ENCODE results near the gene HOXD9. TPM values are rescaled to one million over a fixed set of nuclear protein-coding genes. Genes with fewer than 3 reads are reported as not detected.

Gene HOXD9
- total RNA-seq, 1 experiment from 2014 or later, result not detected

DNA sequence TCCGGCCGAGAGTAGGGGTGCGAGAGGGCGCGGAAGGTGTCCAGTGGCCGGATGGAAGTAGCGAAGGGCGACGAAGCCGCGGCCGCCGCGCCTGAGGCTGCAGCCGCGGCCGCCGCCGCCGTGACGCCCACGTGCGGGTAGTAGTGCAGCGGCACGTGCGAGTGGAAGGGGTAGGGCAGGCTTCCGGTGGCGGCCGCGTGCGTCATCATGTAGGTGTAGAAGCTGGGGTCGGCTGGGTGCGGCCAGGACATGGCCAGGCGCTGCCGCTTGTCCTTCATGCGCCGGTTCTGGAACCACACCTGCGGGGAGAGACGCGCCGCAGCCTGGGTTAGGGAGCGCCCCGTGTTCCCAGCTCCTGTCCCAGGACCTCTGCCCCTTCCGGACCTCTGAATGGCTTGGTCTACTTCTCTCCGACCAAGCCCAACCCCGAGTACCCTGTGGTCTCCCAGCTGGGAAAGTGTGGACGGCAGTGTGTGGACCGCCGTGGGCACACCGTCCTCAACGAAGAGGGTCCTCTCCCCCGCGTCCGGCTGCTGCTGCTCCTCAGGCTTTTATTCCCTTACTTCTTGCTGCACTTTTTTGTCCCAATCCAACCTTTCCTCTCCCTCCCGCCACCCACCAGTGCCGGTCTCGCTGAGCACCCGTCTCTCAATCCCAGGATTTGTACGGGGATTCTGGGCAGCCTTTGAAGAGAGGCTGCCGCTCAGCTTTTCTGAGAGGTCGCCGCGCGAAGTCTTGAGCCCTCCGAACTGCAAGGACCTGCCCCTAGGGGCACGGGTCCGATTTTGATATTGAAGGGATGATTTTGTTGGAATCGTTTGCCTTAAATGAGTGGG, 41.8 kb upstream of the HOXD9 start:
- H3K4me2 ChIP-seq, result no peak overlapping the region
- no peaks in the 10 kb centered on the region; the same call in 1 of the 2 replicates for H3K9me3 ChIP-seq (ENCODE audit: insufficient read depth, low read depth)
- H3K36me3 ChIP-seq (ENCODE audit: low read depth), result no peaks in the 10 kb centered on the region
- DNase-seq, result no peak
- BruUV-seq (replicated peaks), result no TSS peak
- ChIA-PET POLR2A (ENCODE audit: unreplicated experiment) (no interaction called here), CTCF (no interaction called here)
- no peaks in the 10 kb centered on the region for H3K79me2 ChIP-seq (ENCODE audit: low read depth)
- H2AFZ ChIP-seq, result no peak overlapping the region
- no peaks in the 10 kb centered on the region for H3K4me1 ChIP-seq (replicated peaks; ENCODE audit: insufficient read depth)
- no peak overlapping the region for H3K4me3 ChIP-seq
- no peak overlapping the region for H3K27ac ChIP-seq
- H3K27me3 ChIP-seq (ENCODE audit: insufficient read depth, low read depth), result peaks cover 42% of the 10 kb centered on the region
- H3K9me2 ChIP-seq (ENCODE audit: insufficient read depth), result no peaks in the 10 kb centered on the region
- no peaks in the 10 kb centered on the region for H3F3A ChIP-seq (ENCODE audit: insufficient read depth, low read depth)
- H4K20me1 ChIP-seq (ENCODE audit: insufficient read depth), result no peaks in the 10 kb centered on the region
- no peak for TF ChIP-seq EZH2 (IDR thresholded peaks at IDR 0.05; ENCODE audit: low read depth)
- TF ChIP-seq, protein P1, sequence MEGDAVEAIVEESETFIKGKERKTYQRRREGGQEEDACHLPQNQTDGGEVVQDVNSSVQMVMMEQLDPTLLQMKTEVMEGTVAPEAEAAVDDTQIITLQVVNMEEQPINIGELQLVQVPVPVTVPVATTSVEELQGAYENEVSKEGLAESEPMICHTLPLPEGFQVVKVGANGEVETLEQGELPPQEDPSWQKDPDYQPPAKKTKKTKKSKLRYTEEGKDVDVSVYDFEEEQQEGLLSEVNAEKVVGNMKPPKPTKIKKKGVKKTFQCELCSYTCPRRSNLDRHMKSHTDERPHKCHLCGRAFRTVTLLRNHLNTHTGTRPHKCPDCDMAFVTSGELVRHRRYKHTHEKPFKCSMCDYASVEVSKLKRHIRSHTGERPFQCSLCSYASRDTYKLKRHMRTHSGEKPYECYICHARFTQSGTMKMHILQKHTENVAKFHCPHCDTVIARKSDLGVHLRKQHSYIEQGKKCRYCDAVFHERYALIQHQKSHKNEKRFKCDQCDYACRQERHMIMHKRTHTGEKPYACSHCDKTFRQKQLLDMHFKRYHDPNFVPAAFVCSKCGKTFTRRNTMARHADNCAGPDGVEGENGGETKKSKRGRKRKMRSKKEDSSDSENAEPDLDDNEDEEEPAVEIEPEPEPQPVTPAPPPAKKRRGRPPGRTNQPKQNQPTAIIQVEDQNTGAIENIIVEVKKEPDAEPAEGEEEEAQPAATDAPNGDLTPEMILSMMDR (conservative IDR thresholded peaks at IDR 0.05), result no peak
- intact Hi-C loops (cut with micrococcal nuclease; ENCODE audit: unreplicated experiment), result no loop called here

DNA sequence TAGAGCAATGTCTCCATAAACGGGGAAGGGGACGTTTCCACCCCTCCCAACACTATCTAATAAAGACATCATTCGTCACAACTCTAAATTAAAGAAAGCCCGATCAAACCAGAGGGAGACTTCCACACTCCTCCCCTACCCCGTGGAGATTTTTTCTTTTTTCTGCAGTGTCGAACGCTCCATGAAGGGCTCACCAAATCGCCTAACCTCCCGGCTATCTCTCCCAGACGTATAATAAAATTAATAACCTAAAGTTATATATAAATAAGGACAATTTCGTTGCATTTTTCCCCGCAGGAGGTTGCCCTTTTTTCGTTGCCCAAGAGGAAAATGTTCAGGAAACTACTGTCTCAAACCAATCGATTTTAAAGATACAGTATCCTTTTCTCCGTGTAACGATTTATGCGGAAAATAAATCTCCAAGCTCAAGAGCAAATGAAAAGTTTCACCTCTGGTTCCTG, 41.1 kb upstream of the HOXD9 start:
- intact Hi-C loops (cut with micrococcal nuclease; ENCODE audit: unreplicated experiment), result no loop called here
- no TSS peak for BruUV-seq (replicated peaks)

DNA sequence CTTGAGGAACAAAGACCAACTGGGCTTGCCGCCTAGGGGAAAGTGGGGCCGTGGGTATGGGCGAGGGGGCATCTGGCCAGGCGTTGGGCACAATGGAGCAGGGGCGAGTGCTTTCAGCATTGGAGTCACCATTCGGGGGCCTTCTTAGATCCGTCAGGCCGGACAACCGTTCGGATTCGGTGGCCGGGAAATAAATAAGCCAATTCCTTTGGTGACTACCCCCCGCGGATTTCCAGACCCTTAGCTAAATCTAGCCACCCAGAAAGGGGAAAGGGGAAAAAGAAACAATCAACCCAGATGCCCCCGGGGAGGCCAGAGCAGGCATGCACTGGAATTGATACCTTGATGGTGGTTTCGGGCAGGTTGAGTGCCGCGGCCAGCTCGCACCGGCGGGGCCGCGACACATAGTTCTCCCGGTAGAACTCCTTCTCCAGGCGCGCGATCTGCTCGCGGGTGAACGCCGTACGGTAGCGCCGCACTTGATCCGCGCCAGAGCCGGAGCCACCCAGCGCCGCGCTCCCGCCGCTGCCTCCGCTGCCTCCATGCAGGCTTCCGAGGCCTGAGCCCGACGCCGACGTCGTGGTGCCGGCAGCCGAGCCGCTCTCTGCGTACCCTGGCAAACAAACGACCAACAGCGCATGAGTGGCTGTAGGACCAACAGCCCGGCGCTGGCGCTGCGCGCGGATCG, 40.5 kb upstream of the HOXD9 start:
- peaks cover 40% of the 10 kb centered on the region for H3K27me3 ChIP-seq (ENCODE audit: insufficient read depth, low read depth)
- no peaks in the 10 kb centered on the region for H3K4me1 ChIP-seq (replicated peaks; ENCODE audit: insufficient read depth)
- TF ChIP-seq EZH2 (IDR thresholded peaks at IDR 0.05; ENCODE audit: low read depth), result no peak
- TF ChIP-seq, protein P1 (conservative IDR thresholded peaks at IDR 0.05), result no peak
- H3K36me3 ChIP-seq (ENCODE audit: low read depth), result no peaks in the 10 kb centered on the region
- ChIA-PET CTCF (no interaction called here), POLR2A (ENCODE audit: unreplicated experiment) (no interaction called here)
- no peaks in the 10 kb centered on the region for H3F3A ChIP-seq (ENCODE audit: insufficient read depth, low read depth)
- H3K4me2 ChIP-seq, result no peak overlapping the region
- intact Hi-C loops (cut with micrococcal nuclease; ENCODE audit: unreplicated experiment), result no loop called here
- H2AFZ ChIP-seq, result no peak overlapping the region
- no TSS peak for BruUV-seq (replicated peaks)
- H3K9me3 ChIP-seq (ENCODE audit: insufficient read depth, low read depth), result no peaks in the 10 kb centered on the region; the same call in 1 of the 2 replicates
- H3K4me3 ChIP-seq, result no peak overlapping the region
- no peaks in the 10 kb centered on the region for H4K20me1 ChIP-seq (ENCODE audit: insufficient read depth)
- DNase-seq, result no peak
- H3K27ac ChIP-seq, result no peak overlapping the region
- no peaks in the 10 kb centered on the region for H3K79me2 ChIP-seq (ENCODE audit: low read depth)
- no peaks in the 10 kb centered on the region for H3K9me2 ChIP-seq (ENCODE audit: insufficient read depth)

More for the DNA sequence above, 41.1 kb upstream of the HOXD9 start:
- no peaks in the 10 kb centered on the region for H3K9me2 ChIP-seq (ENCODE audit: insufficient read depth)
- no peaks in the 10 kb centered on the region for H3F3A ChIP-seq (ENCODE audit: insufficient read depth, low read depth)
- no peak overlapping the region for H2AFZ ChIP-seq
- H3K27ac ChIP-seq, result no peak overlapping the region
- H3K4me2 ChIP-seq, result no peak overlapping the region
- TF ChIP-seq, protein P1 (conservative IDR thresholded peaks at IDR 0.05), result no peak
- H3K4me1 ChIP-seq (replicated peaks; ENCODE audit: insufficient read depth), result no peaks in the 10 kb centered on the region
- H3K4me3 ChIP-seq, result no peak overlapping the region
- no peaks in the 10 kb centered on the region; the same call in 1 of the 2 replicates for H3K9me3 ChIP-seq (ENCODE audit: insufficient read depth, low read depth)
- POLR2A ChIA-PET (ENCODE audit: unreplicated experiment), result no interaction called here
- H4K20me1 ChIP-seq (ENCODE audit: insufficient read depth), result no peaks in the 10 kb centered on the region
- no peaks in the 10 kb centered on the region for H3K36me3 ChIP-seq (ENCODE audit: low read depth)
- no peaks in the 10 kb centered on the region for H3K79me2 ChIP-seq (ENCODE audit: low read depth)
- H3K27me3 ChIP-seq (ENCODE audit: insufficient read depth, low read depth), result peaks cover 40% of the 10 kb centered on the region
- DNase-seq, result no peak
- CTCF ChIA-PET, result no interaction called here

Measured in PC-9 (cell line).